Measurements from ENCODE around the gene PTPRT. TPM values are rescaled to one million over a fixed set of nuclear protein-coding genes. Genes with fewer than 3 reads are reported as not detected.

PTPRT gene
- total RNA-seq, 4 donors from 2014 or later = 0.67 to 2.5 (median 1.0) TPM

DNA sequence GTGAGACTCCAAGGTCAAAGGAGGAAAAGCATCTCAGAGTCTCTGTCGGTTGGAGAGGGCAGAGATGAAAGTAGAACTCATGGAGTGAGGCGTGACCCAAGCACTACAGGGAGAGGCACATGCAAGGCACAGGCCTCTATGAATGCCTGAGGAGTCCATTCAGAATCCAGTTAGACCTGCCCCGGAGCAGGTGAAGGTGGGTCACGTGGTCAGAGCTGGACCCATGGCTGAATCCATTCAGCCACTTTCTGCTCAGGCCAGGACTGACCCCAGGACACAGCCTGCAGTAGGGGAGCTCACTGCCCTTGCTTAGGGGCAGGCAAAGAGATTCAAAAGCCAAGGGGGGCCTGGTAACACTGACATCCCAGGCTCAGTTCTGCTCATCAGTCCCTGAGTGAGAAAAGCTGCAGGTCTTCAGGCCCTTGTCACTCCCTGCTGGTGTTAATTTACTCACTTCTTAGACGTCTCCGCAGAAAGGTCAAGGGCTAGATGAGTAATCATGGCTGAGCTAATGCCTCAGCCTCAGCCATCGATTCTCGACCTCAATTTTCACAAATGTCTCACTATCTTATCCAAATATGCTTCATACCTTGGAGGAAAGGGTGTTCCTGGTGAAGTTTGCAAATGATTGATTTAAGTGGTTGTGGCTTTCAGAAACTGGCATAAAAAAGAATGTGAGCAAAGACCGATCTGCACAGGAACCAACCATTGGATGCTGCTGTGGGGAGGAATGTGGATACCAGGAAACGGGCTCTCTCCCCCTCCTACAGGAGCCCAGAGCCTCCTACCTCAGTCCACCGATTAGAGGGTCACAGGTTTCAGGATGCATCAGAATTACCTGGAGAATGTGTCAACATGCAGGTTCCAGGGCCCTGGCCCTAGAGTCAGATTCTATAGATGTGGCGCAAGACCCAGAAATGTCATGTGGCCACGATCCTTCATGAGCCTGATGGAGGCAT, 584.4 kb downstream of the PTPRT start:
- Histone ChIP-seq H3K27me3 (no peaks in the 10 kb centered on the region), H3K27ac (no peak overlapping the region), H3K4me3 (no peak overlapping the region), H3K36me3 (no peaks in the 10 kb centered on the region), H3K9me3 (no peaks in the 10 kb centered on the region), H3K4me1 (no peaks in the 10 kb centered on the region)
- TF ChIP-seq, protein P1, sequence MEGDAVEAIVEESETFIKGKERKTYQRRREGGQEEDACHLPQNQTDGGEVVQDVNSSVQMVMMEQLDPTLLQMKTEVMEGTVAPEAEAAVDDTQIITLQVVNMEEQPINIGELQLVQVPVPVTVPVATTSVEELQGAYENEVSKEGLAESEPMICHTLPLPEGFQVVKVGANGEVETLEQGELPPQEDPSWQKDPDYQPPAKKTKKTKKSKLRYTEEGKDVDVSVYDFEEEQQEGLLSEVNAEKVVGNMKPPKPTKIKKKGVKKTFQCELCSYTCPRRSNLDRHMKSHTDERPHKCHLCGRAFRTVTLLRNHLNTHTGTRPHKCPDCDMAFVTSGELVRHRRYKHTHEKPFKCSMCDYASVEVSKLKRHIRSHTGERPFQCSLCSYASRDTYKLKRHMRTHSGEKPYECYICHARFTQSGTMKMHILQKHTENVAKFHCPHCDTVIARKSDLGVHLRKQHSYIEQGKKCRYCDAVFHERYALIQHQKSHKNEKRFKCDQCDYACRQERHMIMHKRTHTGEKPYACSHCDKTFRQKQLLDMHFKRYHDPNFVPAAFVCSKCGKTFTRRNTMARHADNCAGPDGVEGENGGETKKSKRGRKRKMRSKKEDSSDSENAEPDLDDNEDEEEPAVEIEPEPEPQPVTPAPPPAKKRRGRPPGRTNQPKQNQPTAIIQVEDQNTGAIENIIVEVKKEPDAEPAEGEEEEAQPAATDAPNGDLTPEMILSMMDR (IDR thresholded peaks at IDR 0.05) = no peak
- no peak for TF ChIP-seq POLR2A (IDR thresholded peaks at IDR 0.05)
- DNase-seq = no peak

DNA sequence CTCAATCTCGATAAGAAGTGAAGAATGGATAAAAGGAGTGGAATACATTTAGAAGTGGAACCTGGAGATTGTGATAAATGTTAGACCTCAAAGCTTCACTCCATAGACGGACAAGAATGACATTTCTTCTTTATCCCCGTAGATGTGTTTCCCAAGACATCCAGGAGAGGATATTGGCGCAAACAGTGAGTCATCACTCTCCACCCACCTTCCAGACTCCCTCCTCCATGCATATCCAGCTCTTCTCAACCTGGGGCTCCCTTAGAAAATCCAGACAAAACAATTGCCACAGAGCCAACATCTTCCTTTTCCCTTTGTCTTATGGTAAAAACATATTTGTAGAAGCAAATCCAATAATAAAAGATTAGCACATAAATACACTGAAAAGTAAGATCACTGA, 586.1 kb downstream of the PTPRT start:
- H3K9me3 ChIP-seq = no peaks in the 10 kb centered on the region
- no peaks in the 10 kb centered on the region for H3K36me3 ChIP-seq
- no peak overlapping the region for H3K4me3 ChIP-seq
- H3K4me1 ChIP-seq = no peaks in the 10 kb centered on the region
- no peak for TF ChIP-seq POLR2A (IDR thresholded peaks at IDR 0.05)
- TF ChIP-seq, protein P1 (IDR thresholded peaks at IDR 0.05) = no peak
- H3K27ac ChIP-seq = no peak overlapping the region
- H3K27me3 ChIP-seq = no peaks in the 10 kb centered on the region
- DNase-seq = no peak

DNA sequence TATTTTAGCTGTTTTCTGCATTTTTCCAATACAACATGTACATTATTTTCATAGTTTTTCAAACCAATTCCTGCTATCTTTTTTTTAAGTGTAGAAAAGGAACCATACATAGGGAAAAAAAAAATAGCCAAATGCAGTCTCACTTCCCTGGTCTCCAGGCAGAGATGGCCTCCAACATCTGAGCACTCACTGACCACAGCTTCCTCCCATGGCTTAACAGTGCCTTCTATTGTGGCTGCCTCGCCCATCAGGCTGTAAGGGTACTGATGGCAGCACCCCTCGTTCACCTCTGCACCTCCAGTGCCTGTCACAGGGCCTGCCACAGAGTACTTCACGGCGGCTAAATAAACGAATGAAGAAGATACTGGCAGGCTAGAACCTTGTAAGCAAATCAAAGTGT, 591.1 kb downstream of the PTPRT start:
- Histone ChIP-seq H3K9me3 (no peaks in the 10 kb centered on the region), H3K27ac (no peak overlapping the region), H3K27me3 (no peaks in the 10 kb centered on the region), H3K36me3 (no peaks in the 10 kb centered on the region), H3K4me3 (no peak overlapping the region), H3K4me1 (no peaks in the 10 kb centered on the region)
- no peak for TF ChIP-seq POLR2A (IDR thresholded peaks at IDR 0.05)
- TF ChIP-seq, protein P1 (IDR thresholded peaks at IDR 0.05) = no peak
- DNase-seq = no peak

DNA sequence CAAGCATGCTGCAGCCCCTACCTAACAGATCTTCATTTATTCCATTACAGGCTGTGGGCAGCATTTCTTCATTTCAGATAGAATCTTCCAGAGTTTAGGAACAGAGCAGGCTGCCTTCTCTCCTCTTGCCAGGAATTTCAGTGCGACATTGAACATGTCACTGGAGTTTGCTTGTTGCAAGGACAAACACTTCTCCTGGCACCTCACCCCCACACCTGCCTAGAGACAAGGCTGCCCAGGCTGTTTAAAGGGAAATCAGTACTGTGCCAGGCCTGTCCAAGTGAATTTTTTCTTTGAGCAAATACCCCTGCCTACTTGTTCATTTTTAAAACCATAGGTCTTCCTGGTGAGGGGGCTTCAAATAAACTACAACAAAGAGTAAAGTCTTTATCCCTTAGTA, 594.1 kb downstream of the PTPRT start:
- no peak for DNase-seq
- Histone ChIP-seq H3K27ac (no peak overlapping the region), H3K27me3 (no peaks in the 10 kb centered on the region), H3K36me3 (no peaks in the 10 kb centered on the region), H3K9me3 (no peaks in the 10 kb centered on the region), H3K4me1 (no peaks in the 10 kb centered on the region), H3K4me3 (no peak overlapping the region)
- TF ChIP-seq POLR2A (IDR thresholded peaks at IDR 0.05) = no peak
- TF ChIP-seq, protein P1 (IDR thresholded peaks at IDR 0.05) = no peak

DNA sequence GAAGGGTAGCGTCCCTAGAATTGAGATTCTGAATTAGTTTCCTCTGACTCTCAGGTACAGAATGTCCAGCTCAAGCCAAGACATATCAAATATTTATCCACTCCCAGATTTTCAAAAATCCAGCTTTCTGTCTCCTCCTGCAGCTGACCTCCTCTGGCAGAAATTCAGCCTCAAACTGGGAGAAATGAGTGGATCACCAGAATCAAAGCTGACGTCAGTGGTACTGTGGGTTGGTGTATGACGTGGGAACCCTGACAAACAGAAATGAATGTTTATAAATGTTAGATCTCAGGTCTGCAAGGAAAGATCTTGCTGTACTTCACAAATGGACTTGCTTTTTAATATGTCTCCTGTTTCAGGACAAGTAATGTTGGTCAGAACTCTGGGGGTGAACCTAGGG, 595.0 kb downstream of the PTPRT start:
- Histone ChIP-seq H3K9me3 (no peaks in the 10 kb centered on the region), H3K4me1 (no peaks in the 10 kb centered on the region), H3K27me3 (no peaks in the 10 kb centered on the region), H3K27ac (no peak overlapping the region), H3K36me3 (no peaks in the 10 kb centered on the region), H3K4me3 (no peak overlapping the region)
- DNase-seq = no peak
- TF ChIP-seq POLR2A (IDR thresholded peaks at IDR 0.05) = no peak
- TF ChIP-seq, protein P1 (IDR thresholded peaks at IDR 0.05) = no peak

Data from Peyer's patch (tissue), 4 donors.